Epithelial cell of esophagus (primary cell): Measurements from ENCODE around the gene SAMD10.
A peak's percentile ranks its signal among the peaks of the same experiment; 100 is the strongest.

ENCODE experiments used
- DNase-seq: peaks from one replicate; pipeline ENCODE4 v3.0.0; 2010; ENCODE audit warnings: low read depth
- H3K4me3 ChIP-seq: 2 replicates; pipeline ENCODE4 v1.5.1; 2011; ENCODE audit warnings: mild to moderate bottlenecking, low read length, control low read depth
- CTCF ChIP-seq: IDR thresholded peaks from 2 replicates; pipeline ENCODE4 v1.5.1; 2011; ENCODE audit warnings: low read depth, mild to moderate bottlenecking, low read length, control low read depth, inconsistent platforms; ENCODE audit not compliant: insufficient read depth; ENCODE audit errors: missing control alignments

The SAMD10 gene

GRCh38 chr20:64001607-64002011, 22.2 kb upstream of the SAMD10 start:
- DNase-seq = no peak
- H3K4me3 ChIP-seq = no peak overlapping the region
- TF ChIP-seq CTCF = no peak

- DNase-seq = no peak
- TF ChIP-seq CTCF = no peak
- H3K4me3 ChIP-seq = no peak overlapping the region
Measured at GRCh38 chr20:64000906-64001305, 21.5 kb upstream of the SAMD10 start.

GRCh38 chr20:63982937-63983336, 3.5 kb upstream of the SAMD10 start:
- no peak overlapping the region for H3K4me3 ChIP-seq

GRCh38 chr20:63980806-63981728, 1.6 kb upstream of the SAMD10 start, which contains the start of gene PRPF6:
PRPF6 (plus strand) TSS chr20:63981132; CDS start chr20:63981246, 114 bp downstream.
- H3K4me3 ChIP-seq = peak within 1 kb of the TSS; percentile 93
- TF ChIP-seq CTCF = peak; percentile 78
- peak; percentile 97 for DNase-seq

More at GRCh38 chr20:63982937-63983336, 3.5 kb upstream of the SAMD10 start:
- TF ChIP-seq CTCF = no peak
- DNase-seq = no peak

- DNase-seq = peak; percentile 94
- H3K4me3 ChIP-seq = peak overlapping the region; percentile 93
- TF ChIP-seq CTCF = no peak
Measured at GRCh38 chr20:63980317-63980805, 919 bp upstream of the SAMD10 start.

- peak overlapping the region; percentile 63 for H3K4me3 ChIP-seq
- TF ChIP-seq CTCF = peak; percentile 0
- no peak for DNase-seq
Measured at GRCh38 chr20:63979229-63979556, 249 bp downstream of the SAMD10 start.
